Measurements from ENCODE around the gene MRAS.

The MRAS gene

DNA sequence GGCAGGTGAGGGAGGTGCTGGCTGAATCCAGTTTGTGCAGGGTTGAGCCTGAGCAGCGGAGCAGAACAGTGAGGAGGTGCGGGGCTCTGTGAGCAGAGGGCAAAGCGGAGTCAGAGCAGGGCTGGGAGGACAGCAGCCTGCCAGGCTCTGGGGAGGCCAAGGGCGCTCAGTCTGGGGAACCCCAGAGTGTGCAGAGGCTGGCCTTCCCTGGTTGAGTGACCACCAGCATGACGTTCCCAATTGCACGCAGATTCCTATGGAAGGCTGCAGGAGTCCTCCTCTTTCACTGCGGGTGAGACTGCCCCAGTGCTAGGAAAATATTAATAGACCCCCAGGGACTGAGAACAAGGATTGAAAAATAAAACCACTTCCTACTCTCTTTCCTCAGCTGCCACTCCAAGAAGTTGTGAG is 13.2 kb downstream of the MRAS start:
- H3K36me3 ChIP-seq (ENCODE audit: control insufficient read depth, low read length) = no peaks in the 10 kb centered on the region
- no peaks in the 10 kb centered on the region for H3F3A ChIP-seq (ENCODE audit: control insufficient read depth, insufficient read depth)
- no peak overlapping the region for H3K27ac ChIP-seq (ENCODE audit: low read depth, low read length)
- H4K20me1 ChIP-seq (ENCODE audit: control insufficient read depth, insufficient read depth, low read depth, low read length) = no peaks in the 10 kb centered on the region
- H3K27me3 ChIP-seq (ENCODE audit: control insufficient read depth, low read length) = peaks cover 38% of the 10 kb centered on the region
- H3K79me2 ChIP-seq (ENCODE audit: control insufficient read depth, low read length) = no peaks in the 10 kb centered on the region
- H3K9me3 ChIP-seq (ENCODE audit: control insufficient read depth, insufficient read depth, low read length) = no peaks in the 10 kb centered on the region
- TF ChIP-seq EZH2phosphoT487 (IDR thresholded peaks at IDR 0.05; ENCODE audit: borderline replicate concordance, low read length) = no peak
- TF ChIP-seq, protein P1, sequence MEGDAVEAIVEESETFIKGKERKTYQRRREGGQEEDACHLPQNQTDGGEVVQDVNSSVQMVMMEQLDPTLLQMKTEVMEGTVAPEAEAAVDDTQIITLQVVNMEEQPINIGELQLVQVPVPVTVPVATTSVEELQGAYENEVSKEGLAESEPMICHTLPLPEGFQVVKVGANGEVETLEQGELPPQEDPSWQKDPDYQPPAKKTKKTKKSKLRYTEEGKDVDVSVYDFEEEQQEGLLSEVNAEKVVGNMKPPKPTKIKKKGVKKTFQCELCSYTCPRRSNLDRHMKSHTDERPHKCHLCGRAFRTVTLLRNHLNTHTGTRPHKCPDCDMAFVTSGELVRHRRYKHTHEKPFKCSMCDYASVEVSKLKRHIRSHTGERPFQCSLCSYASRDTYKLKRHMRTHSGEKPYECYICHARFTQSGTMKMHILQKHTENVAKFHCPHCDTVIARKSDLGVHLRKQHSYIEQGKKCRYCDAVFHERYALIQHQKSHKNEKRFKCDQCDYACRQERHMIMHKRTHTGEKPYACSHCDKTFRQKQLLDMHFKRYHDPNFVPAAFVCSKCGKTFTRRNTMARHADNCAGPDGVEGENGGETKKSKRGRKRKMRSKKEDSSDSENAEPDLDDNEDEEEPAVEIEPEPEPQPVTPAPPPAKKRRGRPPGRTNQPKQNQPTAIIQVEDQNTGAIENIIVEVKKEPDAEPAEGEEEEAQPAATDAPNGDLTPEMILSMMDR (IDR thresholded peaks at IDR 0.05; ENCODE audit: low read depth, low read length, poor library complexity, severe bottlenecking) = no peak
- H3K4me1 ChIP-seq (ENCODE audit: control insufficient read depth, low read length) = no peaks in the 10 kb centered on the region
- H3K4me2 ChIP-seq (ENCODE audit: low read length) = no peak overlapping the region
- no peaks in the 10 kb centered on the region for H3K9me2 ChIP-seq (replicated peaks; ENCODE audit: control insufficient read depth, low read length)
- H3K4me3 ChIP-seq (ENCODE audit: low read length) = no peak overlapping the region

DNA sequence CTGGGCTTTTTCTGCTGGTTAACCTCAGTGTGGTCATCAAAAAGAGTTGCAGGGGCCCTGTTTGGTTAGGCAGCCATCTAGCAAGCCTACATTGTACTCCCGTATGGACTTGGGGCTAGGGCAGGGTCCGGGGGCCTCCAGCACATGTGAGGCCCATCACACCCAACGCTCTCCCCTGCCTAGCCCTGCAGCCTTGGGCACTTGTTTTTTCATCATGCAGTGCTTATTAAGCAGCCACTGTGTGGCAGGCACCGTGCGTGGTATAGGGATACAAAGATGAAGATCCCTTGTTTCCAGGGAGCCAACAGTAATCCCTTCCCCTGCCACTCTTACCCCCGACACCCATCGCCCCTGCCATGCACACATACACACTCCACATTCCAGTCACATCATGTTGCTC is 14.2 kb downstream of the MRAS start:
- TF ChIP-seq, protein P1 (IDR thresholded peaks at IDR 0.05; ENCODE audit: low read depth, low read length, poor library complexity, severe bottlenecking) = no peak
- no peak for TF ChIP-seq EZH2phosphoT487 (IDR thresholded peaks at IDR 0.05; ENCODE audit: borderline replicate concordance, low read length)
- Histone ChIP-seq H4K20me1 (ENCODE audit: control insufficient read depth, insufficient read depth, low read depth, low read length) (no peaks in the 10 kb centered on the region), H3K79me2 (ENCODE audit: control insufficient read depth, low read length) (no peaks in the 10 kb centered on the region), H3K27me3 (ENCODE audit: control insufficient read depth, low read length) (peaks cover 40% of the 10 kb centered on the region), H3K4me2 (ENCODE audit: low read length) (no peak overlapping the region), H3K9me2 (replicated peaks; ENCODE audit: control insufficient read depth, low read length) (no peaks in the 10 kb centered on the region), H3K9me3 (ENCODE audit: control insufficient read depth, insufficient read depth, low read length) (no peaks in the 10 kb centered on the region), H3K36me3 (ENCODE audit: control insufficient read depth, low read length) (no peaks in the 10 kb centered on the region), H3K4me3 (ENCODE audit: low read length) (no peak overlapping the region), H3K4me1 (ENCODE audit: control insufficient read depth, low read length) (no peaks in the 10 kb centered on the region), H3F3A (ENCODE audit: control insufficient read depth, insufficient read depth) (no peaks in the 10 kb centered on the region), H3K27ac (ENCODE audit: low read depth, low read length) (no peak overlapping the region)

DNA sequence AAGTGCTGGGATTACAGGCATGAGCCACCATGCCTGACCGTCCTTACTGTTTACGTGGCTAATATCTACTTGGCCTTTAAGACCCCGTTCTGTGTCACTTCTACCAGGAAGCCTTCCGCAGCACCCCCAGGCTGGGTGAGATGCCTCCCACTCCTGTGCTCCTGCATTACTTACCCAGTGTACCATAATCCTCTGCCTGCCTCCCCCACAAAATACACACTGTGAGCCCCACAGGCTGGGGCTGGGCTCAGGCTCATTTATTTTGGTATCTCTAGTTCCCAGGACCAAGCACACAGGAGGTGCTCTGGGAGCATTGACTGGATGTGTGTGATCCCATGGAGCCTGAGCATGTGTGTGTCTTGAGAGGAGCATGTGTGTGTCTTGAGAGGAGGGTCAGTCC is 14.9 kb downstream of the MRAS start:
- H3K36me3 ChIP-seq (ENCODE audit: control insufficient read depth, low read length) = no peaks in the 10 kb centered on the region
- H3K27me3 ChIP-seq (ENCODE audit: control insufficient read depth, low read length) = peaks cover 45% of the 10 kb centered on the region
- no peaks in the 10 kb centered on the region for H3K4me1 ChIP-seq (ENCODE audit: control insufficient read depth, low read length)
- no peaks in the 10 kb centered on the region for H3K79me2 ChIP-seq (ENCODE audit: control insufficient read depth, low read length)
- no peaks in the 10 kb centered on the region for H3K9me2 ChIP-seq (replicated peaks; ENCODE audit: control insufficient read depth, low read length)
- no peaks in the 10 kb centered on the region for H3K9me3 ChIP-seq (ENCODE audit: control insufficient read depth, insufficient read depth, low read length)
- no peak overlapping the region for H3K4me2 ChIP-seq (ENCODE audit: low read length)
- H3K27ac ChIP-seq (ENCODE audit: low read depth, low read length) = no peak overlapping the region
- no peak overlapping the region for H3K4me3 ChIP-seq (ENCODE audit: low read length)
- no peaks in the 10 kb centered on the region for H4K20me1 ChIP-seq (ENCODE audit: control insufficient read depth, insufficient read depth, low read depth, low read length)
- no peak for TF ChIP-seq EZH2phosphoT487 (IDR thresholded peaks at IDR 0.05; ENCODE audit: borderline replicate concordance, low read length)
- TF ChIP-seq, protein P1 (IDR thresholded peaks at IDR 0.05; ENCODE audit: low read depth, low read length, poor library complexity, severe bottlenecking) = no peak
- H3F3A ChIP-seq (ENCODE audit: control insufficient read depth, insufficient read depth) = no peaks in the 10 kb centered on the region
